GM12801 (cell line): ENCODE results near the gene GRIN2B.

Source experiments
- CTCF ChIP-seq: IDR thresholded peaks from one replicate; pipeline ENCODE4 v1.5.1; 2011; ENCODE audit warnings: control low read depth; ENCODE audit not compliant: insufficient read length; ENCODE audit errors: extremely low read depth

Gene GRIN2B

GRCh38 chr12:13976028-13976584 lies 5.3 kb downstream of the GRIN2B start:
- TF ChIP-seq CTCF, result no peak

GRCh38 chr12:13973996-13974395 lies 7.4 kb downstream of the GRIN2B start:
- no peak for TF ChIP-seq CTCF

GRCh38 chr12:13970803-13971202 lies 10.6 kb downstream of the GRIN2B start:
- no peak for TF ChIP-seq CTCF

- no peak for TF ChIP-seq CTCF
Measured at GRCh38 chr12:13968281-13968680, 13.1 kb downstream of the GRIN2B start.

- TF ChIP-seq CTCF, result no peak
Measured at GRCh38 chr12:13964666-13965065, 16.7 kb downstream of the GRIN2B start.

- no peak for TF ChIP-seq CTCF
Measured at GRCh38 chr12:13962699-13963098, 18.7 kb downstream of the GRIN2B start.

GRCh38 chr12:13961971-13962370 lies 19.4 kb downstream of the GRIN2B start:
- no peak for TF ChIP-seq CTCF
